ENCODE measurements around the gene RBM18.

The RBM18 gene

DNA sequence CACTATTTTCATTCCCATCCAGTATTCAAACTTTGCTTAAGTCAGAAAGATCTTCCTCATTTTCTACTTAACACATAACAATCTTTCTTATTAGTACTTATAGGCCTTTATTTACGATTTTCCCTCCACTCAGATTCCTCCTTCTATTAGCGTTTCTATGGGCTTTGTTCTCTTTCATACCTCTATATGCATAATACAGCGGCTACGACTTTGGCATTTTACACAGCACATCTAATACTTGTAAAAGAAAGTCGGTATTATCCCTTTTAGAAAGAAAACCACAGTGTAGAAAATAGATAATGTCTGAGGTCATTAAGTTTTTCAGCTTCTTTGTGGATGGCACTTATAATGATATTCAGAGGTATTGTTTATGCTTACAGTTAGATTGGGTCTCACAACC, 8.4 kb downstream of the RBM18 start:
- no peak for DNase-seq

DNA sequence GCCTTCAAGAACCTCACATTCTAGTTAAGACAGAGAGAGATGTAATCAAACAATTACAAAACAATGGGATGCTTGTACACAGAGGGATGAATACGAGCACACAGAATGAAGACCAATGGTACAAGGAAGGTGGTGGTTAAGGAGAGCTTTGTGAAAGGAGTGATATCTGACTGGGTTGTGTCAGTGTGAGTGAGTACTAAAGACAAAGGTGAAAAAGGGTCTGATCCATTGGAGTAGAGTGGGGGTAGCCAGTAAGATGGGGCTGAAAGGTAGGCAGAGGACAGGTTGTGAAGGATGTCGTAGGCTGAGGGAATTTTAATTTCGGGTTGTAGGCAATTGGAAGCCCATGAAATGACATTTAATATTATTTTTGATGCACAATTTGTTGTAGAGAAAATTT, 9.9 kb downstream of the RBM18 start:
- no peak for DNase-seq

DNA sequence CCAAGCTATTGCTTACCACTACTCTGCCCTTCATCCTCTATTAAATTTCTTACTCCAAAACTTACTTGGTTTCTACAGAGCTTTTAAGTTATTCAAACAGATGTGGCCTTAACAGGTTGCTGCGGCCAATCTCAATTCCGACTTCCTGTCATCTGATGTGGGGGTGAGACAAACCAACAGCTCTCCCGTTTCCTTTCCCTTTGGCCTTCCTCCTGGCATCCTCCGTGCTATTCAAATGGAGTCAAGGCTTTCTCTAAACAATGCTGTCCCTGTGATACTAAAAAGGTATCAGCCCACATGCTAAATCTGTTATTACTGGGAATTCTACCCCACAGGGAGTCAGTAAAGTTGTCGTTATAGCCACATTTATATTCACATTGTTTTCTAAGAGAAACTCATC, 11.8 kb downstream of the RBM18 start:
- DNase-seq = no peak

DNA sequence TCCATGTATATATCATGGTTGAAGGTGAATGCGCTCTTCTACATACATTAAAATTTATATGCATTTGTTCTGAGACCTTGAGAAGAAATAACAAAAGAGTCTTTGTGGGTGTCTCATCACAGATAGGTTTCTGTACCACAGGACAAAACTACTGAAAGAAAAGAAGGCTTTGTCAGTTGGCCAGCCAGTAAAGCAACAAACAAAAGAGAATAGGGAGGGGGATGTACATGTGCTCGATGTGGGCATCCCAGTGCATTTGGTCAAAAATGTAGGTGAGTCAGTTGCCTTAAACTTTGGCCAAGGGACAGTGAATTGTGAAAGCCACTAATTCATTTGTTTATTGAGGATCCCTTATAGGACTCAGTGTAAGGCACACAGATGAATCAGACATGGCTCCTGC, 13.3 kb downstream of the RBM18 start:
- DNase-seq = no peak

DNA sequence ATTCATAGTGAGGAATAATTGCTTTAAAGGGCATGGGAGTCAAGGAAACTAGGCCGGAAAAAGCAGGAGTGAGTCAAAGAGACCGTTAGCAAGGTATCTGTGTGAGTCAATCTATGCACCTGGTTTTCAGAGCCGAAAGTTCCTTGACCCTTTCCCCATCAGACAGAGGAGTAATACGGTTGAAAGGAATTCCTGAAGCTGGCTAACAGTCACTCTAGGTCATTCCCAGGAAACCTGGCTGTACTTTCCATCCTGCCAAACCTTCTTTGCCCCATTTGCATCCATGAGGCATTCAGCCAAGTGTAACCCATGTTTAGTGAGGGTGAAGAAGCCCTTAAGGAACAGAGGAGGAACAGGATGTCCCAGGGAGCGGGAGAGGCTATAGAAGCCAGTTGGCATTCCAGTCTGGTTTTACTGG, 16.2 kb downstream of the RBM18 start:
- no peak for DNase-seq

DNA sequence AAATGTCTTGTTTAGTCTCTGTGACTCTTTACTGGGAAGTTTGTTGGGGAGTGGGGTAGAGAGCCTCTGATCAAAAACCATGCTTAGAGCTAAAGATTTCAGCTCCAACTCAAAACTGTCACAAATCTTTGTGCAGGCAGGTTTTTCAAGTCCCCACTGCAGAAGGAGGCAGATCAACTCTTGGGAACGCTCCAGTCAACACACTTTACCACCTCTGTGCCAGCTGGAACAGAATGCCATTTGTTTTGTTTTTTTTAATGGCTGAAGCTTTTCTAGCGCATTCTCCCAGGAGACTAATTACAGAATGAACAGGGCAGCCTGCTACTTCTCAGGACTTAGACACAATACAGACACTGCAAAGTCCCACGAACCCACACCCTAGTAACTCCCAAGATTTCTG, 18.0 kb downstream of the RBM18 start:
- no peak for DNase-seq

DNA sequence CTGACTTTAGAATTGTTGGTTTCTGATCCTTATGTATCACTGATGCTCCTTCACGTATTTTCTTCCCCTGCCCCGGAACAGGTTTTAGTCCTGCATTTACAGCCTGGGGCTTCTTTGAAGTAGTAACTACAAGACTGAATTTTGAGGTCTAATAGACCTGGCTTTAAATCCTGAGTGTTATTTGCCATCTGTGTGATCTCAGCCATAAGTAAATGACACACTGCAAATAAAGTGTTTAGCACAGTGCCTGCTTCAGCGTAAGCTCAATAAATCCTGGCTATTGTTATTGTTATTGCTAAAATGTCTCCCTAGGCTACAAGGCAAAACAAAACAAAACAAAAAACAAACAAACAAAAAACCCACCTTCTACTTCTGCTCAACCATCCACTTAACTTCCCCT, 20.3 kb downstream of the RBM18 start:
- DNase-seq = no peak

DNA sequence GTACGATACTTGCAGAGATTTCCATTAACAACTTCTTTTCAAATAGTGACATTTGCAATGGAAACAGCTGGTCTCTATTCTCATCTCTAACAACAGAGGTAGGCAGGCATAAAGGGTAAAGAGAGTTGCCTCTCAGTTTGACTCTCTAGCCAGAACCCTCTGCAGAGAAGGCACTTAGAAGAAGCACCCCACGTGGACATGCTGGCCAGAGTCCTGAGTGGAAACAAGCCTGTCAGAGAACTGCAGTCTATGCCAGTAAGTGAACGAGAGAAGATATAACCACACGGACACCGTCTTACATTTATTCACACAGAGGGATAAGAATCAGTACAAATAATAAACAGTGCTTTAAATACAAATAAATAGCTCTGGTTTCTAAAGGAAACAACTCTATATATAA, 24.9 kb downstream of the RBM18 start:
- DNase-seq = no peak

DNA sequence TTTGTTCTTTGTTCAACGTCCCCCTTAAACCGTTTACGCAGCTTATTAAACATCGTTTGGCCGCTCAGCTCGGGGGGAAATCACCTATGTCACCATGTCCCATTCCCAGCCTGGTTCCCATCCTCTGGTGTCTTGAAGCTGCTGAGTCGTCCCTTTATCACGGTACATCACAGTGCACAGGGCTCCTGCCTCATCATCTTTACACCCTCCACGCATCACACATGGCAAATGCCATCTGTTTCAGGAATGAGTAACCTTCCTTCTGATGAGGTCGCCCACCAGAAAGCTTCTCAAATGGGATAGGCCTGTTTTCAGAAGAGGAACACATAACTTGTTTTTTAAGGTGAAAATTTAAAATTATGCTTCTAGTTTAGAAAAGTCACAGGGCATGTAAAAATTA, 28.0 kb downstream of the RBM18 start:
- DNase-seq = no peak

DNA sequence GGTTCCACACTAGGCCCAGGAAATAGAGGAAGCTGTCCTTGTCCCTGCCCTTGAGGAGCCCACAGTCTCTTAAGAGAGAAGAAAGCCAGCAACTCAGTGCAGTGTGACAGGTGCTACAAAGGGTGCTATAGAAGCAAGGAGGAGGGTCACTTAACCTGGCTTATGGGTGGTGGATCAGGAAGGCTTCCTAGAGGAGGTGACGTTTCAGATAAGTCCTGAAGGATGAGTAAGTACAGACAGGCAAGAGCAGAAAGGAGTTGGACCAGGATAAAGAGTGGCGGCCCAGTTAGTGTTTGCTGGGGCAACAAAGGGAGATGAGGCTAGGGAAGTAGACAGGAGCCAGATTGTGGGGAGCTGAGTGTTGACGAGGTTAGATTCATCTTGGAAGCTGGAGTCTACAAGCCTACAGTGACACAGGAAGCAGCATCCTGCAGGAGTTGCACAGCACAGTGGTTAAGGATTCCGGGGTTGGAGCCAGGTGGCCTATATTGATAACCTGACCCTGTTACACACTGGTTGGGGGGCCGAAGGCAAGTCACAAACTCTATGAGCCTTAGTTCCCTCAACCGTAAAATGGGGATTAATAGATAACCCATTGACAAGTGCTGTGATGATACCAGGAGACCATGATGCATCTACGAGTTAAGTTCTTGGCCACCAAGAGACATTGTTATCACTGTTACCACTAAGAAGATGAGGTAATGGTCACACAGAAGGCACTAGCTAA, 30.5 kb downstream of the RBM18 start:
- no peak for DNase-seq

DNA sequence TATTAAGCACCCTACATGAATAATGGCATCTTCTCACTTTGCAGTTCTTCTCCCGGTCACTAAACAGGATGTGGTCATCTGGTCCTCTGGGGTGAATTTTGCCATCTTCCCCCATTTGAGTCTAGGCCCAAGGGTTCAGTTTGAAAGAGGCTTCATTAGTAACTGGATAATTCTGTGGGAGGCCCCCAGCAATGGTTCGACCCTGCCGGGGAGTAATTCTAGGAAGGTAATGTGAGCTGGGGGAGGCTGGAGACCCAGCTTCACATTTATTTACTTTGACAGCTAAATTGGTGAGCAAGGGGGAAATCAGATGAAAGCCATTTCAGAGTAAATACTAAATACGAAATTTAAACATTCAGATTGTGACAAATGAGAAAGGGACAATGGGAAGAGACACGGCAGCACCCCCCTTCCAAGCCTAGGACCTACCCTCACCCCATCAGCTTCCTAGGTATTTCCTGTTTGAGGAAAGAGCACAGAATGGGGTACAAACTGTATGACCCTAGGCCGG, 31.8 kb downstream of the RBM18 start:
- no peak for DNase-seq

DNA sequence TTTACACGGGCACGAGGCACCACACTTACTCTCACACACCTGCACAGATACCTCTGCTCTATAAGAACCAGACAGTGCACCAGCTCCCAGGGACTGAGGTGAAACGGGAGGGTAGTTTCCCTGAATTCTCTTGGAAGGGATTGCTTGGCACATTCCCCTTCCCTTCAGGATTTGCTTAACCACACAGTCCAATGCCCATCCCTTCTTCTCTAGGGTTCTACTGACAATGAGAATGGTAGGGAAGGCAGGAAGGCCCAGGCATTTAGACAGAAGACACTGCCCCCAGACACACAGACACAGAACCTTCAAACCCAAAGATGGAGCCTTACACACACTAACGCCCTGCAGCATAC, 35.2 kb downstream of the RBM18 start:
- no peak for DNase-seq

DNA sequence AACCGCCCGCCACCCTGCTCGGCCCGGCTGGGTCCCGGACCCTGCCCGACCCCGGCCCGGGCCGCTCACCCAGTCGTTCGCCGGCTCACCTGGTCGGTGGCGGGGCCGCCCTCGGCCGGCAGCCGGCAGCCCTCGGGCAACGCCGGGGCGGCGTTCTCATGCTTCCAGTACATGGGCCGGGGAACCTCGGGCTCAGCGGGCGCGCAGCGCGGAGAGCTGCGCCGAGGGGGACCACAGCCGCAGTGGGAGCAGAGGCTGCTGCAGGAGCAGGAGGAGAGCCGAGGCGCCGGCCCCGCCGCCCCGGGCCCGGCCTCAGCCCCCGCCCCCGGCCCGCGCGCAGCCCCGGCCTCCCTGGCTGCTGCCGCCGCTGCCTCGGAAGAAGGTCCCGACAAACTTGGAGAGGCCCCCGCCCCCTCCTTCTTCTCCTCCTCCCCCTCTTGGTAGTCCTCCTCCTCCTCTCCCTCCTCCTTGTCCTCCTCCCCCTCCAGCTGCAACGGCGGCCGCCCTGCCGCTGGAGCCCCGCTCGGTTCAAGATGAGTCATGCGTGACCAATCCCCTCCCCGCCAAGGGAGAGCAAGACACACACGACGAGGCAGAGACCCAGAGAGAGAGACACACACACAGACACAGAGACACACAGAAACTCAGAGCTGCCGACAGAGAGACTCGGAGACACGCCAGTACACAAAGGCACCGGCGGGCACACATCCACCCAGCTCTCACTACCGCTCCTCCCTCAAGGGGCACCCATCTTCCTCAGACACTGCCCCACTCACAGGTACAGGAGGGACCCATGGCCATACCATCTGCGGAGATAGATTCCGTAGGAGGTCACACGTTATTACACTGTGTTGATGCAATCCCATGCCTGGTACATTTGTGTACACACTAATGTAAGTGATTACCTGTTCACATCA, 35.8 kb downstream of the RBM18 start, which contains the start of gene LHX6:
TSS of gene LHX6 (minus strand) at position 390 of the 917 bp plus-strand sequence. CDS start at position 173, 217 bp downstream.
- no peak for DNase-seq

DNA sequence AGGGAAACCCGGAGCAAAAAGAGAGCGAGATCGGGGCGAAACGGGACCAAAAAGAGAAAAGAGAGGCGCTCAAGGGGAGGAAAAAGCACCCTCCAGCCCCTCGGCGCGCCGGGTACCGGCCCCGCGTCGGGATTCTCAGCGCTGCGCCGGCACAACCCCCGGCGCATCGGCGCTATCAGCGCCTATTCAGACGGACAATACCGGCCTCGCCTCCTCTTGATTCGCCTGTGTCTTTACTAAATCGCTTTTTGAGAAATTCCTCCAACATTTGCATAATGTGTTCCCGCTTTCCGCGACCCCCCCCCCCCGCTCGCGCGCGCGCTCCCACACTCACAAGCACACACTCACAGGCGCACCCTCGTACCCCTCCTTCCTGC, 36.5 kb downstream of the RBM18 start:
- DNase-seq = no peak

DNA sequence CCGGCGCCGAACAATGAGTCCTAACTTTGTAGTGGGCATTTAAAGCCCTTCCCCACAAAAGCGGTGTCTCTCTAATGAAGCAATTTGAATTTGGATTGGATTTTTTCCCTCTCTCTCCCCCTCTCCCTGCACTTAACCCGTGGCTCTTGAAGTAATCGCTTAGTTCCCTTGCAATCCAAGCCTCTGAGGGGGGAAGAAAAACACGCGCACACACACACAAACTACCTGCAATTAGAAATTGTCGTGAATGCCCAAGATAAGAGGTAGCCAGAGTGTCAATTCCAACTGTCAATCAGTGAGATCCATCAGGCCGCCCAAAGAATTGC, 37.1 kb downstream of the RBM18 start:
- no peak for DNase-seq

DNA sequence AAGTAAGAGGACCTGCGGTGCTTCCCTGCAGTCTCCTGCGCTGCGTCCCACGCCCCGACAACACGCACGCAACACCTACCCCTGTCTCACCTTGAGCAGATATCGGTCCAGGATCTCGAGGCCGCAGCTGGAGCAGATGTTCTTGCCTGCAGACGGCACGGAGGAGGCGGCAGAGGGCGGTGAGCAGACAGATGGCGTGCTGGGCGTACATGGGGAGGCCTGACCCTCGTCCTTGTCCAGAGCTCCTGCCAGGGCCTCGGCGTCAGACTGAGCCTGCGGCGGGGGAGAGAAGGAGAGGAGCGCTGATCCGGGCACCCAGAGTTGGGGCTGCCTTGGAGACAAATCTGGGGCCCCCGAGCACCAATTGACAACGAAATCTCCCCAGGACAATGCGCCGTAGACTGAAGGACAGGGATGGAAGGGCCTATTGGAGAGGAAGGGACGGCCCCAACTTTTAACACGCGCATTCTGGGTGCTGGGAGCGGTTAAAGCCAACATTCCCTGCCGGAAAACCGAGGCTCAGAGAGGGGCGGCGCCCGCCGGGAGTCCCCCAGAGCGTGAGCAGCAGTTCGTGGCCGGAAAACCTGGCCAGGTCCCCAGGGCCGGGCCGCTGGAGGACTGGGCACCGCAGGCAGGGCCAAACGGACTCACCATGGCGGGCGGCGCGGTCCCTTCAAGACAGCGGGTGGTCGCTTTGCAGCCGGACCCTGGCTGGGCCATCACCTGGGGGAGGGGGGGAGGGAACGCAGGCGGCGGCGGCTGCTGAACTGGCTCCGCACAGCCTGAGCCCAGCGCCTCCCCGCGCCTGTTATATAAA, 37.7 kb downstream of the RBM18 start:
- no peak for DNase-seq

DNA sequence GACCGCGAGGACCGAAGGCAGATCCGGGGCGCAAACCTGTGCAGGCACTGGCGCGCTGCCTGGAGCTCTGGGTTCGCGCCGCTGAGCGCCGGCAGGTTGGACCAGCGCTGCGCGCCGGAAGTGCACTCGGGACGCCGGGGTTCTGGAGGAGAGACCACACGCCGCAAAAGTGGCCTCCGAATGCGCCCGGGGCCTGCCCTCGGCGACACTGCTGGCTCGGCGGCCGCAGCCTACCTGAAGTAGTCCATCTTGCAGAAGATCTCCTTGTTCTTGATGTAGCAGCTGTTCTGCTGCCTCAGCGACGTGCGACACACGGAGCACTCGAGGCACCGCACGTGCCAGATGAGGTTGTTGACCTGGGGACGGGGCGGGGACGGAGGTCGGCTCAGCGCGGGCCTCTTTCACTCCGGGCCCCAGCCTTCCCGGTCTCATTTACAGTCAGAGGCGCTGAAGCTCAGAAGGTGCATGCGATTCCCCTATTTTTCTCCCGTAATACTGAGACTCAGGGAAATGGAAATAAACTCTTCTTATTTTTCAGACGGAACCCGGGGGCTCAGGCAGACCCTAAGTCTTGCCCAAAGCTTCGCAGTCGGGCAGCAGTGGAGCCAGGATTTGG, 38.4 kb downstream of the RBM18 start:
- no peak for DNase-seq

DNA sequence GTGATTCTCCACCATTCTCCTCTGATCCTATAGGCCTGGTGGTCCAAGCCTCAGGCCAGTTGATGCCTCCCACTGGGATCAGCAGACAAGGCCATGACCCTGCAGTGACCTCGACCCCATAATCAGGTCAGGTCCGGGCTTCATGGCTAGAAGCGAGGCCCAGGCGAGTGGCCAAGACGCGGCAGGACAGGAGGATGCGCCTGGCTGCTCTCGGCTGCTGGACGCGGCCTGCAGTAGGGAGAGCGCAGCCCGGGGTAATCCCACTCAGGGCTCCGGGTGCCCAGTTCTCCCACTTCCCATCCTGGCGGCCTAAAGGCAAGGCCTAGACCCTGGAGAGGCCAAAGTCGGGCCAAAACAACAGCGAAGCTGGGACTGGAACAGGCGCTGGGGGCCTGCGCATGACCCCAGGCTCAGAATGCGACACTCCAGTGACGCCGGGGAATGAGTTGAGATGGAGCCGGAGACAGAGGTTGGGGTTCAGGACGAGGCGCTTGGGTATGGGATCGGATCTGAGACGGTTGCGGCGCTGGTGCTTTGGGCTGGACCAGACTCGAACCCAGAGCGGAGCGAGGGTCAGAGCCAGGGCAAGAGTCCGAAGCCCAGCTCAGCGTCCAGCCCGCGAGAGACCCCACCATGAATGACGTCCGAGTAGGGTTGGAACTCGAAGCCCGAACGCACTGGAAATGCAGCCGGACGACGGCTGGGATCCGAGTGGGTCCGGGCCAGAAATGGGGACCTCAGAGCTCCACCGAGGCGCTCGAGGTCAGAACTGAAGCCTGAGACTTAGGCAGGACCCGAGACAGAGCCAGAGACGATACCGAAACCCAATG, 39.1 kb downstream of the RBM18 start:
- DNase-seq = no peak

DNA sequence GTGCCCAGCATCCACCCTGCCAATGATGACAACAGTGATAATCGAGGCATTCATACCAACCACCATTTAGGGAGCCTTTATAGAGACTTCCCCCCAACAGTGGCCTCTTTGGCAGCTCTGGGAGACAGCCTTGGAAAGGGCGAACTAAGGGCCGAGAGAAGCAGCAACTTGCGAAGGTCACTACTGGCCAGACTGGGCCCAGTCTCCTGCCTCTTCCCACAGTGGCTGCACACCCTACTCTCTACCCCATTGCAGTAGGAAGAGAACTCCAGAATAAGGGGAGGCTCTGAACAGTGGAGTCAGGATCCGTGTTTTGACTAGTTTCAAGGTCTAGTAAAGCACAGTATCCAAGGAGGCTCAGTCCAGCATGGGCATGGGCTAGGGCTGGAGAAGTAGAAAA, 41.2 kb downstream of the RBM18 start:
- no peak for DNase-seq

DNA sequence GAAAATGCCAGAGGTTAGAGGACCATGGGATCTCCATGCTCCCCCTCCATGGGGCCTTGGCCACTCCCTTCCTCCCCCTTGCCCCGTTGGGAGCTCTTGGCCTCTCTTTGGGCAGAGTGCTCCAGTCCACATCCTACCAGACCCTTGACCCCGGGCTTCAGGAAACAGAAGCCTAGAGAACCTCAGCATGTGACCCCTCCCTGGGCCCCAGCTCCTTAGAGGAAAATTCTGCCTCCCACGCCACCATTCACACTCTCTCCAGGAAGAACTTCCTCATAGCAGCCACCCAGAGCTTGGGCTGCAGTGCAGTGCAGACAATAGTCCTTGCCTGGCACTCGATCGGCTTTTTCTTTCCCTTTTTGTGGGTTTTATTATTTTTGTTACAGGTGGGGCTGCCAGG, 41.8 kb downstream of the RBM18 start:
- no peak for DNase-seq

DNA sequence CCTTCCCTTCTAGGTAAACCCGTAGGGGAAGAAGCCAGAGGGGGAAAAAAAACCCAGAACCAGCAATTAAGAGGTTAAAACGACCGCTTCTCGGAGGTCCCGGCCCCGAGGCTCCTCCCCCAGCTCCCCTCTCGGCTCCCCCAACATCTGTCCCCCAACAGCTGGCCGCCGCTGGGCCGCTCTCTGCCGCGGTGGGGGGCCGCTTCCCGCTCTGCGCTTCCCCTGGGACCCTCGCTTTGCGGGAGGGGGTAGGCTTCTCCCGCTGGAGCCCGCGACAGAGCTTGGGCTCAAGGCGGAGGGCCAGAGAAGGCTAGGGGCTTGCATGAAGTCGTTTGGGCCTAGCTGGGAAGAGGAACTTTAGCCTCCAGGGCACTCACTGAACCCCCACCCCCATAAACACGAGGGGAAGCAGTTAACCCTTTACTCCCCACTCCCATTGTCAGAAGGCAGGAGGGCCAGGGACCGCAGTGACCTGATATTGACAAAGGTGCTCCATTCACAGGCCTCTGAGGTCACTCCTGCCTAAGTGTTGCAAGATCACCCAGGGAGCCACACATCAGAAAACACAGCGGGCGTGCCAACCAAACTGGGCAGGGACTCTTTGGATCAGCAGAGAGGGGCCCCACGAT, 43.3 kb downstream of the RBM18 start:
- no peak for DNase-seq

All from right forelimb (tissue), 1 donor.